HepG2 (cell line): Measurements from ENCODE around the gene ANKRD40. TPM values are rescaled to one million over a fixed set of nuclear protein-coding genes. Genes with fewer than 3 reads are reported as not detected.

Experiments used
- POGK ChIP-seq: sonication (generic); formaldehyde crosslinking; conservative IDR thresholded peaks from 2 replicates; pipeline ENCODE4 v1.8.0; 2022; ENCODE audit warnings: mild to moderate bottlenecking, moderate library complexity, missing genetic modification reagents
- REPIN1 ChIP-seq: sonication (generic); formaldehyde crosslinking; IDR thresholded peaks from 2 replicates; pipeline ENCODE4 v1.8.0; 2022; ENCODE audit warnings: missing genetic modification reagents, low read depth, mild to moderate bottlenecking, borderline replicate concordance
- STAG1 ChIP-seq: sonication (generic); formaldehyde crosslinking; IDR thresholded peaks from 2 replicates; pipeline ENCODE4 v1.4.0; 2020; ENCODE audit warnings: missing genetic modification reagents
- ZNF280B ChIP-seq: sonication (generic); formaldehyde crosslinking; IDR thresholded peaks from 2 replicates; pipeline ENCODE4 v1.5.0; 2020; ENCODE audit warnings: missing genetic modification reagents, mild to moderate bottlenecking, borderline replicate concordance
- polyA plus RNA-seq, 8 experiments: library from polyadenylated mRNA; depleted of rRNA in 3 of 8; stranded (reverse) in 7 of 8; unstranded in 1 of 8; fragments of >200 nt; fragmentation: Illumina TruSeq in 4 of 8; extraction: Trizol in 4 of 8; gene quantifications; 2 replicates each; pipeline versions ENCODE4 v1.2.1 to v1.2.3, GENCODE V29; 2011 to 2016; ENCODE audit warnings: low read depth in 4 of 8, missing spikeins in 1 of 8, mixed read lengths in 1 of 8; ENCODE audit not compliant: insufficient read depth in 1 of 8
- total RNA-seq, 5 experiments: library from RNA; depleted of rRNA; stranded (reverse); fragments of >200 nt; fragmentation: Illumina TruSeq; extraction: Trizol; gene quantifications; 2 replicates each; pipeline ENCODE4 v1.2.3, GENCODE V29; 2016; ENCODE audit warnings: low read depth in 1 of 5
- TF ChIP-seq, protein P1 (sequence below): sonication (generic); formaldehyde crosslinking; IDR thresholded peaks from one replicate; pipeline ENCODE4 v1.5.1; 2020; ENCODE audit warnings: mild to moderate bottlenecking, missing genetic modification reagents; ENCODE audit errors: not compliant biosample characterization
- TF ChIP-seq, protein P2 (sequence below): sonication (generic); formaldehyde crosslinking; IDR thresholded peaks from 2 replicates; pipeline ENCODE4 v1.4.0; 2020; ENCODE audit warnings: missing genetic modification reagents

Gene ANKRD40
- total and polyA plus RNA-seq, 2 of the 13 experiments (the other 11 are each of a cell fraction or from before 2014, with no cell fraction given), result 35.0 to 46.4 TPM

GRCh38 chr17:50687200-50688066 lies 20.3 kb downstream of the ANKRD40 start (continued):
- TF ChIP-seq, protein P1, sequence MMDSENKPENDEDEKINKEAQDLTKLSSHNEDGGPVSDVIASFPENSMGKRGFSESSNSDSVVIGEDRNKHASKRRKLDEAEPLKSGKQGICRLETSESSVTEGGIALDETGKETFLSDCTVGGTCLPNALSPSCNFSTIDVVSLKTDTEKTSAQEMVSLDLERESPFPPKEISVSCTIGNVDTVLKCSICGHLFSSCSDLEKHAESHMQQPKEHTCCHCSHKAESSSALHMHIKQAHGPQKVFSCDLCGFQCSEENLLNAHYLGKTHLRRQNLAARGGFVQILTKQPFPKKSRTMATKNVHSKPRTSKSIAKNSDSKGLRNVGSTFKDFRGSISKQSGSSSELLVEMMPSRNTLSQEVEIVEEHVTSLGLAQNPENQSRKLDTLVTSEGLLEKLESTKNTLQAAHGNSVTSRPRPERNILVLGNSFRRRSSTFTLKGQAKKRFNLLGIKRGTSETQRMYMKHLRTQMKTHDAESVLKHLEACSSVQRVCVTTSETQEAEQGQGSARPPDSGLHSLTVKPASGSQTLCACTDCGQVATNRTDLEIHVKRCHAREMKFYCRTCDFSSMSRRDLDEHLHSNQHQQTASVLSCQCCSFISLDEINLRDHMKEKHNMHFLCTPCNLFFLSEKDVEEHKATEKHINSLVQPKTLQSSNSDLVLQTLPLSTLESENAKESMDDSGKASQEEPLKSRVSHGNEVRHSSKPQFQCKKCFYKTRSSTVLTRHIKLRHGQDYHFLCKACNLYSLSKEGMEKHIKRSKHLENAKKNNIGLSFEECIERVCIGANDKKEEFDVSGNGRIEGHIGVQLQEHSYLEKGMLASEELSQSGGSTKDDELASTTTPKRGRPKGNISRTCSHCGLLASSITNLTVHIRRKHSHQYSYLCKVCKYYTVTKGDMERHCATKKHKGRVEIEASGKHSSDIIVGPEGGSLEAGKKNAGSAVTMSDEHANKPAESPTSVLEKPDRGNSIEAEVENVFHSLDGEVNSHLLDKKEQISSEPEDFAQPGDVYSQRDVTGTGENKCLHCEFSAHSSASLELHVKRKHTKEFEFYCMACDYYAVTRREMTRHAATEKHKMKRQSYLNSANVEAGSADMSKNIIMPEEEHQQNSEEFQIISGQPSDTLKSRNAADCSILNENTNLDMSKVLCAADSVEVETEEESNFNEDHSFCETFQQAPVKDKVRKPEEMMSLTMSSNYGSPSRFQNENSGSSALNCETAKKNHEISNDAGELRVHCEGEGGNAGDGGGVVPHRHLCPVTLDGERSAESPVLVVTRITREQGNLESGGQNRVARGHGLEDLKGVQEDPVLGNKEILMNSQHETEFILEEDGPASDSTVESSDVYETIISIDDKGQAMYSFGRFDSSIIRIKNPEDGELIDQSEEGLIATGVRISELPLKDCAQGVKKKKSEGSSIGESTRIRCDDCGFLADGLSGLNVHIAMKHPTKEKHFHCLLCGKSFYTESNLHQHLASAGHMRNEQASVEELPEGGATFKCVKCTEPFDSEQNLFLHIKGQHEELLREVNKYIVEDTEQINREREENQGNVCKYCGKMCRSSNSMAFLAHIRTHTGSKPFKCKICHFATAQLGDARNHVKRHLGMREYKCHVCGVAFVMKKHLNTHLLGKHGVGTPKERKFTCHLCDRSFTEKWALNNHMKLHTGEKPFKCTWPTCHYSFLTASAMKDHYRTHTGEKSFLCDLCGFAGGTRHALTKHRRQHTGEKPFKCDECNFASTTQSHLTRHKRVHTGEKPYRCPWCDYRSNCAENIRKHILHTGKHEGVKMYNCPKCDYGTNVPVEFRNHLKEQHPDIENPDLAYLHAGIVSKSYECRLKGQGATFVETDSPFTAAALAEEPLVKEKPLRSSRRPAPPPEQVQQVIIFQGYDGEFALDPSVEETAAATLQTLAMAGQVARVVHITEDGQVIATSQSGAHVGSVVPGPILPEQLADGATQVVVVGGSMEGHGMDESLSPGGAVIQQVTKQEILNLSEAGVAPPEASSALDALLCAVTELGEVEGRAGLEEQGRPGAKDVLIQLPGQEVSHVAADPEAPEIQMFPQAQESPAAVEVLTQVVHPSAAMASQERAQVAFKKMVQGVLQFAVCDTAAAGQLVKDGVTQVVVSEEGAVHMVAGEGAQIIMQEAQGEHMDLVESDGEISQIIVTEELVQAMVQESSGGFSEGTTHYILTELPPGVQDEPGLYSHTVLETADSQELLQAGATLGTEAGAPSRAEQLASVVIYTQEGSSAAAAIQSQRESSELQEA (CRISPR knock-in tag), result peak; percentile 33
- TF ChIP-seq REPIN1 (CRISPR knock-in tag) (no peak; the same call in 1 of the 2 replicates), STAG1 (CRISPR knock-in tag) (peak; percentile 23; the same call in 1 of the 2 replicates), POGK (peak; percentile 86), ZNF280B (CRISPR knock-in tag) (peak; percentile 70; the same call in 1 of the 2 replicates)
- TF ChIP-seq, protein P2, sequence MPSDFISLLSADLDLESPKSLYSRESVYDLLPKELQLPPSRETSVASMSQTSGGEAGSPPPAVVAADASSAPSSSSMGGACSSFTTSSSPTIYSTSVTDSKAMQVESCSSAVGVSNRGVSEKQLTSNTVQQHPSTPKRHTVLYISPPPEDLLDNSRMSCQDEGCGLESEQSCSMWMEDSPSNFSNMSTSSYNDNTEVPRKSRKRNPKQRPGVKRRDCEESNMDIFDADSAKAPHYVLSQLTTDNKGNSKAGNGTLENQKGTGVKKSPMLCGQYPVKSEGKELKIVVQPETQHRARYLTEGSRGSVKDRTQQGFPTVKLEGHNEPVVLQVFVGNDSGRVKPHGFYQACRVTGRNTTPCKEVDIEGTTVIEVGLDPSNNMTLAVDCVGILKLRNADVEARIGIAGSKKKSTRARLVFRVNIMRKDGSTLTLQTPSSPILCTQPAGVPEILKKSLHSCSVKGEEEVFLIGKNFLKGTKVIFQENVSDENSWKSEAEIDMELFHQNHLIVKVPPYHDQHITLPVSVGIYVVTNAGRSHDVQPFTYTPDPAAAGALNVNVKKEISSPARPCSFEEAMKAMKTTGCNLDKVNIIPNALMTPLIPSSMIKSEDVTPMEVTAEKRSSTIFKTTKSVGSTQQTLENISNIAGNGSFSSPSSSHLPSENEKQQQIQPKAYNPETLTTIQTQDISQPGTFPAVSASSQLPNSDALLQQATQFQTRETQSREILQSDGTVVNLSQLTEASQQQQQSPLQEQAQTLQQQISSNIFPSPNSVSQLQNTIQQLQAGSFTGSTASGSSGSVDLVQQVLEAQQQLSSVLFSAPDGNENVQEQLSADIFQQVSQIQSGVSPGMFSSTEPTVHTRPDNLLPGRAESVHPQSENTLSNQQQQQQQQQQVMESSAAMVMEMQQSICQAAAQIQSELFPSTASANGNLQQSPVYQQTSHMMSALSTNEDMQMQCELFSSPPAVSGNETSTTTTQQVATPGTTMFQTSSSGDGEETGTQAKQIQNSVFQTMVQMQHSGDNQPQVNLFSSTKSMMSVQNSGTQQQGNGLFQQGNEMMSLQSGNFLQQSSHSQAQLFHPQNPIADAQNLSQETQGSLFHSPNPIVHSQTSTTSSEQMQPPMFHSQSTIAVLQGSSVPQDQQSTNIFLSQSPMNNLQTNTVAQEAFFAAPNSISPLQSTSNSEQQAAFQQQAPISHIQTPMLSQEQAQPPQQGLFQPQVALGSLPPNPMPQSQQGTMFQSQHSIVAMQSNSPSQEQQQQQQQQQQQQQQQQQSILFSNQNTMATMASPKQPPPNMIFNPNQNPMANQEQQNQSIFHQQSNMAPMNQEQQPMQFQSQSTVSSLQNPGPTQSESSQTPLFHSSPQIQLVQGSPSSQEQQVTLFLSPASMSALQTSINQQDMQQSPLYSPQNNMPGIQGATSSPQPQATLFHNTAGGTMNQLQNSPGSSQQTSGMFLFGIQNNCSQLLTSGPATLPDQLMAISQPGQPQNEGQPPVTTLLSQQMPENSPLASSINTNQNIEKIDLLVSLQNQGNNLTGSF (CRISPR knock-in tag), result peak; percentile 66; the same call in 1 of the 2 replicates
